Astrocyte of the hippocampus (primary cell): ENCODE data around the gene RAB44.

ENCODE experiments used
- DNase-seq: peaks from one replicate; pipeline ENCODE4 v3.0.0; 2011; ENCODE audit warnings: low read depth, low spot score

RAB44 gene

GRCh38 chr6:36730424-36731380 lies 33.1 kb downstream of the RAB44 start:
- no peak for DNase-seq

GRCh38 chr6:36731622-36732310 lies 34.1 kb downstream of the RAB44 start:
- DNase-seq: no peak

GRCh38 chr6:36733300-36733699 lies 35.7 kb downstream of the RAB44 start:
- DNase-seq: no peak

DNA sequence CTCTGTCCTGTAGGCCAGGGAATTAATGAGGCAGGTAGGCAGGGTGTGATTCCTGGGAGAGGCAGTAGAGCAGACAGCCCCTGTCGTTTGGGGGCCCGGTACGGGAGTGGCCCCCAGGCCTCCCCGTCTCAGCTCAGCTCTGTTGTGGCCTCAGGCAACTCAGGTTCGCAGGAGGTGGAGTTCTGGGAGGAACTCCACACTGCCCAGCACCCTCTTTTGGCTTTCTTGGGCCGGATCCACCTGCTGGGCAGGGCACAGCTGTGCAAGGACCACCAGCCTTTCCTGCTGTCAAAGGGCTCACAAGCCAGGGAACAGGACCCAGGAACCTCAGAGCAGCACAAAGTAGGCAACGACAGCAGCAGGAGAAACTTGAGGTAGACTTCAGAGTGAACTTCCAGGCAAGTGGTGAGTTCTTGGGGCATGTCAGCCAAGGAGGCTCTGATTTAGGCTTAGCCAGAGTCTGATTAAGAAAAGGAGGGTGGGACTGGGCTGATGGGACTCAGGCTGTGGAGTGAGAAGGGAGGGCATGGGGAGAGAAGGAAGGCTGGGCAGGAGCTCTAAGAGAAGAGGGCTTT lies 36.9 kb downstream of the RAB44 start:
- DNase-seq: no peak

GRCh38 chr6:36735110-36736071 lies 37.8 kb downstream of the RAB44 start:
- peak; percentile 78 for DNase-seq

GRCh38 chr6:36737043-36737785 lies 39.6 kb downstream of the RAB44 start:
- DNase-seq: no peak

DNA sequence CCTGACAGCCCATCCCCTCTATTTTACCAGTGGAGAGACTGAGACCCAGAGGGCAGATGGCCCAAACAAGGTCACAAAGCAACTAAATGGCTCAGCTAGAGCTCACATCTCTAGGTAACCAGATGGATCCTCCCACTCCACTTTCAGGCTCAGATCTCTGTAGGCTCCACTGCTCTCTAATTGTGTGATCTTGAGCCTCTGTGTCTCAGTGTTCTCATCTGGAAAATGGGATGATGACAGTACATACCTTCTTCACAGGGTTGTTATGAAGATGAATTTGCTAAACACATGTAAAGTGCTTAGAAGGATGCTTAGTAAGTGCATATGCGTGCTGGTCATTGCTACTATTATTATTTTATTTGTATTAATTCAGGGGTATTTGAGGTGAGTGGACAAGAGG lies 40.5 kb downstream of the RAB44 start:
- DNase-seq: no peak

DNA sequence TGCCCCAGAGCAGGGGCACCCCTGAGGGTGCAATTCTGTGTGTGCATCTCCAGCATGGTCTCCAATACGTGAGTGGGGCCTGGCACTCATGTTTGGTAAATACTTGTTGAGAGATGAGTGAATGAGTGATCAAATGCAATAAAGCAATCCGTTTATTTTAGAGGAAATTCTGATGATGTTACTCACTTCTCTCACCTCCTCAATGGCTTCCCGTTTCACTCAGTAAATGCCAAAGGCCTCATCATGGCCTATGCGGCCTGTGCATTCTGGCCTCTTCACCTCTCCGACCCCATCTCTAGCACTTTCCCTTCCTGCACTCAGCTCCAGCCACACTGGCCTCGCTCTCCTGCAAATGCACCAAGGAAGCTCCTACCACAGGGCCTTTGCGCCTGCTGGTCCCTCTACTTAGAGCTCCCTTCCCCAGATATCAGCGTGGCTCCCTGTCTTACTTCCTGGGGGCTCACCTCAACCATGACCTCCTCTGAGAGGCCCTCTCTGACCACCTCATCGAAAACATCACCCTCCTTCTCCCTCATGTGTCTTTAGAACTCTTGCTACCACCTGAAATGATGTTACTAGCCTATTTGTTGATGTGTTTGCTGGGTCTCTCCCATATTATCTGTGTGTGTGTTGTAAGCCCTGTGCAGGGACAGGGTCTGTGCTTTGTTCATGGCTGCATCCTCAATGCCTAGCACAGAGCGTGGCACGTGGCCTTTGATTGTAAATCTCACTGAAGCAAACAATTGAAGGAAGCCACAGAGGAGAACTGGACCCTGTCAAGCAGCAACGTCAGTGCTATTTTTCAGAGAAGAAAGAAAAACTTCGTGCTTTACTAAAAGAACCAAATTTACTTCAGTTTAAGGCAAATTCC lies 42.6 kb downstream of the RAB44 start:
- DNase-seq: no peak

DNA sequence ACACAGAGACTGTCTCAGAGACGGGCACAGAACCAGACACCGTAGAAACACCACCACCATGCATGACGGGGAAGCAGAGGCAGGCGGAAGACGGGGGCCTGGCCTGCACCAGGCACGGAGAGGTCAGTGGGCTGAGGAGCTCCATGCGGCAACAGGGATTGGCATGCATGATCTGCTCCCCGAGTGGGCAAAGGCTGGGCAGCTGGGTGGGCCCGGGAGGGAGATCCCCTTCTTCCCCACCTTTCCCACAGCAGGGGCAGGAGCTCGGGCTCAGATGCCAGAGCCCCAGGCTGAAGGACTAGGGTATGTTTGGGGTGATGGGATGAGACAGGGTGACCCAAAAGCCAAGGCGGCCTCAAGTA lies 43.2 kb downstream of the RAB44 start:
- no peak for DNase-seq

DNA sequence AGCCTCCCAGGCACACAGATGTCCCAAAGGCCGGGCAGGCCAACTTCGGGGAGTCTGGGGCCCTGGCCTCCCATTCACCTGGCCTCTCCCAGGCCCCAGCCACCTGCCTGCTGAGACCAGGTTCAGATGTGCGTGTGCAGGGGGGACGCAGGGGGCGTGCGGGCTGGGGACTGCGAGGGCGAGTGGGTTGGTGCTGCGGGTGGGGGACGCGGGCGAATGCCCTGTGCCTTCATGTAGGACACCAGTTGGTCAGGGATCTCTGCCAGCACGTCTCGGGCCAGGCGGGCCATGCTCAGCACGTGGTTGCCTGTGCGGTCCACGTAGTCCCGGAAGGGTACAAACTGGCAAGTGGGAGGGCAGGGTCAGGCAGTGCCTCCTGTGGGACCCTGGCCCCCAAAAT lies 44.5 kb downstream of the RAB44 start:
- no peak for DNase-seq

DNA sequence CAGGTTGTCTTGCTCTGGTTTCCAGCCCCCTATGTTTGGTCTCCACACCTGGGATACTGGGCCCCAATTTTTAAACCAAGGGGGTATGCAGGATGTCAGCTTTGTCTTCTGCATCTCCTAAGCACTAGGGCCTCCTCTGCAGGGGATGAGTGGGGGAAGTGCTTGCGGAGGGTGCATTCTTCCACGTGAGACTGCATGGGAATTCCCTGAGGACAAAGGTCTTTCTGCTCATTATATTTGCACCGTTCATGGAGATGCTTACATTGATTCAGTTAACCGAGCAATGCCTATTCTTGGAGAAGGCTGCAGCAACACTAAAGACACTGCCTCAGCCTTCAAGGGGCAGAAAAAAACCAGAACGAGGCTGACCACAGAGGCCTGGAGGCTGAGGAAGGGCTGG lies 45.4 kb downstream of the RAB44 start:
- no peak for DNase-seq

GRCh38 chr6:36743538-36744303 lies 46.1 kb downstream of the RAB44 start:
- no peak for DNase-seq

- DNase-seq: no peak
Measured at GRCh38 chr6:36744304-36744673, 46.7 kb downstream of the RAB44 start.

DNA sequence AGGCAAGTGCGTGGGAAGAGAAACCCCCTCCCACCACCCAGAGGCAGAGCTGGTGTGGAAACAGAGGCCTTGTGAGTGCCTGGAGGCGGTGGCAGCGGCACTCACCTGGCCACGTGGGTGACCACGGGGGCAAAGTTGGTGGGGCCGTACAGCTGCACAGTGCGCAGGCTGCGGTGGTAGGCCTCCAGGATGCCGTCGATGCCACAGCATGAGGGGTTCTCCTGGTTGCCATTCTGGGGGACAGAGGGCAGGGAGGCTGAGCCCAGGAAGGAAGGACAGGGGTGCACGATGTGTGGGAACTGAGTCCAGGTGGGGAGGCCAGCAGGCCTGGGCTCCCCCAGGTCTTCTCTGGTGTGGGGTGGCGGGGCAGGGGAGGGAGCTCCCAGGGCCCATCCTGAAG lies 47.7 kb downstream of the RAB44 start:
- DNase-seq: no peak

- DNase-seq: no peak
Measured at GRCh38 chr6:36745836-36746235, 48.2 kb downstream of the RAB44 start.

DNA sequence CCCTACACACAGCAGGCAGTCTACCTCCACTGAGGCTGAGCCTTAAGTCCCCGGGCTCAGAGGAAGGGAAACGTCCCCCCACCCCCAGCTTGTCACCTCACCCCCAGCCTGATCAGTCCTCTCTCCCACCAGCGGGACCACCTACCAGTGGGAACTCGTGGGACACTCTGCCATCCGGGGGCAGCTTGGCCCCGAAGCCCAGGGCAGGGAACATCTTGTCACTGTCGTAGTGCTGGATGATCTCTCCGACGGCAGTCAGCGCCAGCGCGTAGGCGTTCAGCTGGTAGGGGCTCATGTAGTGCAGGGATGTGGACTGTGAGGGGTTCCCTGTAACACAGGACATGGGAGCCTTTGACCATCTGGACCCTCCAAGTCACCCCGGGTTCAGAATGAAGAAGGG lies 48.6 kb downstream of the RAB44 start:
- no peak for DNase-seq

- no peak for DNase-seq
Measured at GRCh38 chr6:36749829-36750489, 52.3 kb downstream of the RAB44 start.

DNA sequence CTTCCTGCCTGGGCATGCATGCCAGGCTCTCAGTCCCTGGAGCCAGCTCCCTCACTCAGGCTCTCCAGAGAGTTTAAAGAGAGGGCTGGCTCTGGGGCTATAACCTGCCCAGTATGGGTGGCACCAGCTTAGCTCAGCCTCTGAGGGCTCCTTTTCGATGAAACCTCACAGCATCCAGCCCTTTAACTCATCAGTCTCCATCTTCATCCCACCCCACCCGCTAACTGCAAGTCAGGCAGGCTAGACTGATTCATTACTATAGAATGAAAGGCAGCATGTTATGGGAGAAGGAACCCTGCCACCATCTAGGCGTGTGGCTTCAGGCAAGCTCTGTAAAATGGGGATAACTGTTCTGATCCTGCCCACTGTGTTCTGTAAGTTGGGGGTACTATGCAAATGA lies 53.5 kb downstream of the RAB44 start:
- DNase-seq: no peak

- no peak for DNase-seq
Measured at GRCh38 chr6:36751833-36752186, 54.2 kb downstream of the RAB44 start.
